SK-MEL-5 (cell line): ENCODE measurements around the gene TIAM1. TPM values are rescaled to one million over a fixed set of nuclear protein-coding genes. Genes with fewer than 3 reads are reported as not detected.
"Not testable (repeated sequence)": the region's sequence is repeated elsewhere in the genome, so short reads cannot be mapped to it uniquely, and the experiment has no call there.

Source experiments
- DNase-seq: peaks from one replicate; pipeline ENCODE4 v3.0.0-alpha.2; 2016; ENCODE audit warnings: low read depth, low spot score
- in situ Hi-C: cut with HindIII; loops from 2 replicates; pipeline ENCODE4 v1.10.0; 2016; ENCODE audit warnings: low sequenced_read_pairs, high pct_unique_total_duplicates, low pct_unique_long_range_greater_than_20kb
- total RNA-seq: library from RNA; depleted of rRNA; stranded (reverse); fragments of >200 nt; shearing (Covaris generic); gene quantifications from 2 replicates; pipeline ENCODE4 v1.2.3, GENCODE V29; 2014

TIAM1 gene
- total RNA-seq, 1 experiment from 2014 or later = 4.3 TPM

DNA sequence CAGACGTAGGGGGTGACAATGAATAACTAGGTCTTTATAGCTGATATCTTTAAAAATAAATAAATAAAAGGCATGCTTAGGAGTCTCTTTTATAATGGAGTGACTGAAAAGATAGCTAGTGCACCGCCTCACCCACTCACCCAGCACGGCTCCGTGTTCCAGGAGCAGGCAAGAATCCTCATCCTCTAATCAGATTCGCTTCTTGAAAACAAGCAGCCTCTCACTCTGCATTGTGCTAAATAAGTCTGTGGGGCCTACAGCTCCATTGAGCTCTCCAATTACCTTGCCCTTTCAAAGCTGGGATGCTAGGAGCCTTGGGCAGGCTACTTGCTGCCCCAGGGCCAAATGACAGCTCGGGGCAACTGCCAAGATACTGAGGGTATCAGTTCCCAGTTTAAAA, 91.5 kb downstream of the TIAM1 start:
- in situ Hi-C loops = no loop called here
- DNase-seq = no peak

DNA sequence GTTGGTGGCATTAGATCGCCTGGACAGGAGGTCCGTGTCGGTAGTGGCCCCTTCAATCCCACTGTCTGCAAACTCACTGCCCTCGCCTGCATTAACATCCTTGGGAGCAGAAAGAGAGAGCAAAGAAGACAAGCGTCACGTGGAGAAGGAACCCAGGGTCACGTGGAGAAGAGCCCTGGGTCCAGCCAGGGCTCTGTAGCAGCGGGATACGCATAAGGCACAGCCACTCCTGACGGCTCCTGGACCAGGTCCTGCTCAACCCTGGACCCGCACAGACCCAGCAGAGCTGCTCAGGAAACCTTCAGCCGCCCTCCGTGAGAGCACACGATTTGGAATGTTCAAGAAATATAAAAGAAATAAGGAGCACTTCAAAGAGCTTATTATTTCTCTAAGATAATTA, 92.0 kb downstream of the TIAM1 start:
- no peak for DNase-seq
- in situ Hi-C loops = no loop called here

DNA sequence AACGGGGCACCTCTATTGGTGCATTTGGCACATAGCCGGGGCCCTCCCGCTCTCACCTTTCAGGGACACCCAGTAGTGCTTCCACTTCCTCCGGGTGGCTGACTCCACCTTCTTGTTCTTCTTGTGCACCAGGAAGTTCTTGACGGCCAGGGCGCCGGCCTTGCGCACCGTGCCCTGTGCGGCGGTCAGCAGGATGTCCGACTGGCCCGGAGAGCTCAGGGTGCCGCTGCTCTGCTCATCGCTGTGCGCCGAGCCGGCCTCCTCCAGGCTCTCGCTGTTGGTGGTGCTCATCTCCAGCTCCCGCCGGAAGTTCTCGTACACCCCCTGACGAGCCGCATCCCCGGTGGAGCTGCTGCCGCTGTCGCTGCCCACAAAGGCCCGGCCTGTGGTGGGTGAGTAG, 92.4 kb downstream of the TIAM1 start:
- in situ Hi-C loops = no loop called here
- no peak for DNase-seq

DNA sequence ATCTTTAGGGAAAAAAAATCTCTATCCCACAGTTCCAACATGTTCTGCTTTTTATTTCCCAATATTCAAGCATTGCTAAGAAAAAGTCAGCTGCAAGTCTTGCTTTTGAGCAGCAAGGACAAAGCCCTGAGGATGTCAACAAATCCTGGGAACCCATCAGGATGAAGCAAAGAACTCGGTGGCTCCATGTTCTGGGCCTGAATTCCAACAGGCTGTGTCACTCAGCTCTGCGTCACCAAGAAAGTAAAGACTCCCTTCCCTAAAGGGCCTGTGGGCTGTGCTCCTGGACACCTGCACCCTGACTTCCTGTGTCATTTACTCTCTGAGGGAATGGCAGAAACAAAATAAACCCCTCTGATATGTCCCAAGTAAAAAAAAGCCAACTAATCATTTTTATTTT, 95.5 kb downstream of the TIAM1 start:
- DNase-seq = no peak
- in situ Hi-C loops = no loop called here

DNA sequence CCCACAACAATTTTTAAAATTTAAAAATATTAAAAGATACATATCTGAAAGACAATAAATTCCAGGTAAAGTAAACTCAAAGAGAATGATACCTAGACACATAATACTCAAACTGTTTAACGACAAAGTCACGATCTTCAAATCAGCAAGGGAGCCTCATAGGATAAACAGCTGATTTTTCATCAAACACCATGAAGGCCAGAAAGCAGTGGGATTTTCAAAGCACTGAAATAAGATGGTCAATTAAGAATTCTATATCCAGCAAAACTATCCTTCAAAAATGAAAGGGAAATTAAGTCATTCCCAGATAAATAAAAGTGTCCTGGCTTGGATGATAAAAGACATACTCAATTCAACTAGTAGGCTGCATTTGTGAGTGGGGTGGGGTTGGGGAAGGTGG, 100.5 kb downstream of the TIAM1 start:
- no peak for DNase-seq
- in situ Hi-C loops = no loop called here

DNA sequence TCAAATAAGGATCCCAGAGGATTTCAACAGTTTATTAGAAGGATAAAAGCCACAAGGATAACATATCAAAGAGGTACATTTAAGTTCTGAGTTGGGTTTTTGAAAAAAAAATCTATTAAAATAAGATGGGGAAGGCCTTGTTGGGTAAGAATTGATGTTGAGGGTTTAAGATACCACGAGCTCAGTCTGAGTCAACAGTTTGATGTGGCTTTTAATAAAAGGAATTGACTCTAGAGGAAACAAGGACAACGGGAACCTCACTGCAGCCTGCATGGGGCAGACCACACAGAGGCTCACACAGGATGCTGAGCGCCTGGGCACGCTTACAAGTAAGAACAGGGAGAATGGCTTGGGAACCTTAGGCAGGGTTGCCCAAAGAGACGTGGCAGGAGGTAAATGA, 107.5 kb downstream of the TIAM1 start:
- no peak for DNase-seq
- in situ Hi-C loops = no loop called here

DNA sequence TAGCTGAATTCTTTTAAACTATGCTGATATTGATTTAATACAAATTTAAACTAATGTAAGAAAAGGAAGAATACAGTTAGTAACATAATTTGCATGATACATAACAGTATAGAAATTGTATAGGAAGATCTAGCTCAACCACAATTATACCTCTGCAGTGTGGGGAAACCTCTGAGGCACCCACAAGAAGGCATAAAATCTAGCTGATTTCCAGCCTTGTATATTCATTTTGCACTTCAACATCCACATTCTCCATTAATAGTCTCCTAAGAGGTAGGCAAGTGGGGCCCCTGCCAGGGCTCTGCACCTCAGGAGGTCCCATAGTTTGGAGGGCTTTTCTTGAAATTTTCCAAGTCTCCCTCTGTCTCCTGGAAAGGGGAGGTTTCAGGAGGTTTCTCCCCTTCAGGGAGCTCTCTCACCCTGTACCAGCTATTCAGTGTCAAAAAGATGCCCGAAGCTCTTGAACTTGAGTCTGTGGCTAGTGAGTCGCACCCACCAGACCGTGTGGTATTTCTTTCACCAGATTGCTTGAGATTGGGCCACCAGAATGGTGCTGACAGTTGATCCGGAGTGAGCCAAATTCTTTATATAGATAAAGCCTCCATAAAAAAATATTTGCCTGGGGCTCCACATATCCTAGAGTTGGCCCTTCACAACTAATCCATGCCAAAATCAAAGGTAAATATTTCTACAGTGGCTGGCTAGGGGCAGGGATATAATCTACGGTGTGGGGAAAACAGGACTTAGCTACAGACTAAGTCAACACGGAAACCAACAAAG, 108.2 kb downstream of the TIAM1 start:
- in situ Hi-C loops = no loop called here
- no peak for DNase-seq

DNA sequence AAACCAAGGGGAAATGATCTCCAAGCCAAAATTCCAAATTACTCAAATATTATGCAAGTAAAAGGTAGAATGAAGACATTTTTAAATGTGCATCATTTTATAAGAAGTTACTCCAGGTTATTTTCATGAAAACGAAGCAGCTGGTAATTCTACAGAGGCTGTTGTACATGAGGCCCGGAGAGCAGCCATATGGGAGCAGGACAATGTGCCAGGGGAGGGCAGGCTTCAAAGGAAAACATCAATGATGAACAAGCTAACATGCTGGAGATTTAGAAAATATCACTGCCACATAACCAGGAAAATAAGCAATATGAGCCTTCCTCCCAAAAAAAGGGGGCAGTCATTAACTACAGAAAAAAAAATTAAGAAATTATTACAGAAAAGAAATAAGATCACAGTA, 109.1 kb downstream of the TIAM1 start:
- no peak for DNase-seq
- in situ Hi-C loops = no loop called here

DNA sequence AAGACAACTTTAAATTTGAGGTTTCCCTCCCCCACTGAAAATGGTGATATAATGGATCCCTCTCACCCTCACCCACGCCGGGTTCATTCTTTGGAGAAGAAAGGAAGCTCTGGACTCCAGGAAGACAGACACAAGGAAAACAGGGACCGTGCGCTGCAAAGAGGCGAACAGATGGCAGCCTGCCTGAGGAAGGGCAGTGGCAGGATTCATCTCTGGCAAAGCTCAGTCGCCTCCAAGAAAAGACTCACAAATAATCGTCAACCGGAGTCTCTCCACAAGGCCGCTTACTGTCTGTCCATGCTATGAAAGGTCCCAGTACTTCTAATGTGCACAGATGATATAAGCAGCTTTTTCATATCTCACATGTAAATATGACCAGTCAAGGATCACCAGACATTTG, 110.3 kb downstream of the TIAM1 start:
- in situ Hi-C loops = no loop called here
- no peak for DNase-seq

DNA sequence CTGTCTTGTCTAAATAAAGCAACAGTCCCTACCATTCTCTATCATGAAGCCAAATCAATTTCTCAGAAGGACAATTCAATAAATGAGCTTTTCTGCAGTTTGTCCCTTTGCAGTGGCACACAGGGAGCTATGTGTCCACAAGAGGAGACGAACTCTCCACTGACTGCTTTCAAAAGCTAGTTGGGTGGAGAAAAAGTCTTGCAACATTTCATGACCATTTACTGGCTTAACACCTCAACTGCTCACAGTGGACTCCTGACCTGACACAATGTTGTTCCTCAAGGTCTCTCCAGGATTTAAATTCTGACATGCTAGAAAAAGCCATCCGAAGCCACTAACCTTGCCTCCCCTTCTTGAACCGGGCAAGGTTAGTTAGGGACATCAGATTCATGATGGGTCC, 111.7 kb downstream of the TIAM1 start:
- no peak for DNase-seq
- in situ Hi-C loops = no loop called here

DNA sequence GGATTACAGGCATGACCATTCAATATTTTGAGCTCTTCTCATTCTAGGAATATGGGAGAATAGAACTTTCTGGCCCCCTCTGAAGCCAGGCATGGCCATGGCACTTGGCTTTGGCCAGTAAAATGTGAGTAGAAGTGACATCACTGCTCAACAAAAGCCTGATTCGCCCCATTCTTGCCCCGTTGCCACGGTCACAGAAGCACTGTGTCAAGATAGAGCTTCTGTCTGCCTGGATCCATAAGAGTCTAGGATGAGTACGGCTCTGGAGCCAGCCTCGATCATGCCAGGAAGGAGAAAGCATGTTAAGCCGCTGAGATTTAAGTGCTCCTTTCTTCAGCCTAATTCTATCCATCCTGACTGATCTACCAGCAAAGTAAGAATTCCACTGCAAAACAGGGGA, 113.1 kb downstream of the TIAM1 start:
- in situ Hi-C loops = no loop called here
- DNase-seq = no peak

DNA sequence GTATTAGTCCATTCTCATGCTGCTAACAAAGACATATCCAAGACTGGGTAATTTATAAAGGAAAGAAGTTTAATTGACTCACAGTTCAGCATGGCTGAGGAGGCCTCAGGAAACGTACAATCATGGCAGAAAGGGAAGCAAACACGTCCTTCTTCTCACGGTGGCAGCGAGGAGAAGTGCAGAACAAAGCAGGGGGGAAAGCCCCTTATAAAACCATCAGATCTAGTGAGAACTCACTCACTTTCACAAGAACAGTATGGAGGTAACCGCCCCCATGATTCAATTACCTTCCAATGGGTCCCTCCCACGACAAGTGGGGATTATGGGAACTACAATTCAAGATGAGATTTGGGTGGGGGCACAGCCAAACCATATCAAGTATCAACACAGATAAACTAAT, 115.3 kb downstream of the TIAM1 start:
- in situ Hi-C loops = not testable (repeated sequence)

DNA sequence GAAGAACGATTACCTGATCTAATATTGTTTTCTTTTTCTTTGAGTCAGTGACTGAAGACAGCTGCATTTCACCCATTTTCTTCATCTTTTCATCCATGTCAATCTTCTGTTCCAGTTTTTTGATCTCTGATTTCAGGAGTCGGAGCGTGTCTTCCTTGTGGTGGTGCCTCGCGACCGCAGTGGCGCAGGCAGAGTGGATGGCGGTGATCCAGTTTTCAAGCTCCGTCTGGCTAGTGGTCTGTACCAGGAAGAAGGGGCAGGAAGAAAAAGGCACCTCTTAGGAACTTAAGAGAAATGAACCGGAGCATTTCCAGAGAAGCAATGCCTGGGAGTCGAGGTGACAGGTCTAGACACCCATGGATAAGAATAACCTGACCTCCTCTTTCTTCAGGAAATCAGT, 118.3 kb downstream of the TIAM1 start:
- DNase-seq = no peak
- in situ Hi-C loops = no loop called here

More for the DNA sequence above, 115.3 kb downstream of the TIAM1 start:
- DNase-seq = not testable (repeated sequence)

DNA sequence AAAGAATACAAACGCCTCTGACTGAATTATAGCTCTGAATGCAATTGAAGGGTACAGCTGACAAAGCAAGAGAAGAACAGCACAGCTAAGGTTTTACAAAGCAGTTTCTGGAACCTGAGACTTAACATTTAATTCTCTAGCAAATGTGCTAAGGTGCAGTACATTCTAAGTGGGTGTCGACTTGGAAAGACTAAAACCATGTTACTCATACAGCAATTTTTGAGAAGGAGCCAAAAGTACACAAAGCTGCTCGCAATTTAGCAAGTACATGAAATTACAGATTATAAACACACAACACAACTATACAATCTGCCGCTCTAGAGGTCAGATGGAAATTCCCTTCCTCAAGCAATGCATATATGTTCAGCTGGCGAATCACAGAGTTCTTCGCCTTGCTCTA, 121.9 kb downstream of the TIAM1 start:
- in situ Hi-C loops = no loop called here

DNA sequence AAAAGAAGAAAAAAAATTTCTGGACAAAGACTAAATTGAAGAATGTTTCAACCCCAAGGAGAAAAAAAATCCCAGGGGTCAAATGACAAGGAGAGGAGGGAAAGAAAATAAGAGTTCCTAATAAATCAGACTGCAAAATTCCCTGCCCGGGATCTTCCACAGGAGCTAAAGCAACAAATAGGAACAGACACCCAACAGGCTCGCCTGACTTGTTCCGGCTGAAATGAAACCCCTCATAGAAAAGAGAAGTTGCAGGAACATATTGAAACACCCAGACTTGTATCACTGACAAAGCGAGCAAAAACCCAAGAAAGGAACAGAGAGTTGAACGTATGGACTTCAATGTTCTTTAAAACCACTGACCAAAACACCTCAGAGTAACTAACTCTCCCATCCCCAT, 123.0 kb downstream of the TIAM1 start:
- in situ Hi-C loops = no loop called here
- no peak for DNase-seq

More for the DNA sequence above, 121.9 kb downstream of the TIAM1 start:
- DNase-seq = no peak

DNA sequence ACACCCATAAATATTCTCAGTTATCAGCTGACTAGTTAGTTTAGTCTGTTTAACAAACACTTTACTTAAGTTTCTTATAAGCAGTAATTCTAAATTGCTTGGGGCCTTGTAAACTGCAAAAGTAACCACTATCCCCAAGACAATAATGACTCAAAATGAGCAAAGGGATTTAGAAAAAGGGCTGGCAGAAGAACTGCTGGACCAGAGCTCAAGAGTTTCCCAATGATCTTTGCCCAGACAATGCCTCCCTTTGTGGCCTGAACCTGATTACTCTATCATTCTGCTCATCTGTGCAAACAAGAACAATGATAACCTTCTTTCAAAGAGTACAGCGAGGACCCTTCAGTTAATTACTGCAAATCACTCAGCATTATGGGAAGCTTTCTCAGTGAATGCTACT, 123.5 kb downstream of the TIAM1 start:
- in situ Hi-C loops = no loop called here
- DNase-seq = peak; percentile 98

DNA sequence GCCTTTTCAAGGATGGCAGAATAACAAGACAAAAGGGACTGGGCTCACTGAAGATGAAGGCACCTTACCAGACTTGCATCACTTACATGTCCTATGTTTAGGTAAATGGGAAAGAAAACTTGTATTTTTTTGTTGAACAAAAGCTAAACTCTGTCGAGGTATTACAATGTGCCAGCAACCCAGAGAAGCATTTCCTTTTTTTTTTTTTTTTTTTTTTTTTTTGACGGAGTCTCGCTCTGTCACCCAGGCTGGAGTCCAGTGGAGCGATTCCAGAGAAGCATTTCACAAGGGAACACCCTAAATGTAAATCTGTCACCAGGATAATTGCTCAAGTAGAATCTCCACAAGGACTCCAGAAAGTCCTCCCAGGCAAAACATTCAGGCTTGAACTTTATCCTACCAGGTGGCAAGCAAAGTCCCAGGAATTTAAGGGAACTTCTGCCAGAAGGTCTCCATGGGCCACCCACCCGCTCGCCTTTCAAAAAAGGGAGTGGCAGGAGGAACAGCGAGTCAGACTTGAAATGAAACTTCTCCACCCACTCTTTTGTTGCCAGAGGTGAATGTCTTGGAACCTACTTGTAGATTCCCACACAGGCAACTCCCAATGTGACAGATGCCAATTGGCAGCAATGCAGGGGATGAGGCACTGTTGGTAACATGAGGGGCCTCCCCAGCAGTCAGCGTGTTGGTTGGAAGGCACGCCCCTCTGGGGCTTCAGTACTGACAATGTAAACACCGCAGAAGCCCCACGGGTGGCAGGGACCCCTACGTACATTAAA, 125.0 kb downstream of the TIAM1 start:
- in situ Hi-C loops = no loop called here
- DNase-seq = no peak

DNA sequence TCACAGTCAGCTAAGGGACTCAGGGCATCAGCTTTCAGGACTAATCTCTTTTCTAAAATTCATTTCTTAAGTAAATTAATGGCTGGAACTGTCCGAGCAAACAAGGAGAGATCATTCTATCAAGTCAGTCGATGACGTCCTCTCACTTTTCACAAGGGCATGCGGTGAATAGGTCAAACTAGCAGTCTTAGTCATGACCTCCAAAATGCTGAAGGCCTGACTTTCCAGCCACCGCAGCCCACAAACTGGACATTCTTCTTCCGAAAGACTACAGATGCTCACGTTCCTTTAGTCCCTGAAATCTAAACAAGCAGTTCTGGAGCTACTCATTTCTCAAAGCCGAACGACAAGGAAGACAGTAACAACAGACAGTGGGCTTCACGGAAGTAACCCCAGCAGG, 127.9 kb downstream of the TIAM1 start:
- in situ Hi-C loops = no loop called here
- no peak for DNase-seq

DNA sequence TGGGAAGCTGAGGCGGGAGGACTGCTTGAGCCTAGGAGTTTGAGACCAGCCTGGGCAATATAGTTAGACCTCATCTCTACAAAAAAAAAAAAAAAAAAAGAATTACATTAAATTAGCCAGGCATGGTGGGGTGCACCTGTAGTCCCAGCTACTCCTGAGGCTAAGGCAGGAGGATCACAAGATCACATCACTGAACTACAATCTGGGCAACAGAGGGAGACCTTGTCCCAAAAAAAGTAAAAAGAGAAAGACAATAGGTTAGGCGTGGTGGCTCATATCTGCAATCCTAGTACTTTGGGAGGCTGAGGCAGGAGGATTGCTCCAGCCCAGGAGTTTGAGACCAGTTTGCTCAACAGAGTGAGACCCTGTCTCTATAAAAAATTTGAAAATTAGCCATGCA, 130.3 kb downstream of the TIAM1 start:
- DNase-seq = no peak
- in situ Hi-C loops = no loop called here
